ENCODE measurements around the gene LIMCH1. TPM values are rescaled to one million over a fixed set of nuclear protein-coding genes. Genes with fewer than 3 reads are reported as not detected.

The LIMCH1 gene
- total and polyA plus RNA-seq, 2 of the 8 experiments (the other 6 are each of a cell fraction or from before 2014, with no cell fraction given) = 2.7 to 3.0 TPM

DNA sequence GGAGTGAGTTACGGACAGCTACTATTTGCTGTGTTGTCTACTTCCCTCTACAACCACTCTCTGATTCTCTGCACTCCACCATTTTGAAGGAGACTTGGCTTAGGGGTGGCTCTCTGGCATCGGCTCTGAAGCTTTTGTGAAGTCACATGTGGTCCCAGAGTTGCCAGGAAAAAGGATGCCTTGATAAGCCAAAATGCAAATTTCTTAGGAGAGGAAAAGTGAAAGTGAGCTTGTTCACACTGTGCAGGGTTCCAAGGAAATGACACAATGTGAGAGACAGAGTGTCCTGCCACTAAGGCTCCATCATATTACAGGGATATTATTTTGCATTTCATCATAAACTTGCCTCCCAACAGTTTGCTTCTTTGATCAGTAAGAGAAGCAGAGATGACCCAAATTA, 203.4 kb downstream of the LIMCH1 start:
- Histone ChIP-seq H3K4me2 (ENCODE audit: insufficient read depth in 1 of 2, low read depth in 2 of 2, low read length in 2 of 2) (no peak overlapping the region), H2BK120ac (replicated peaks; ENCODE audit: low read depth, low read length) (no peak overlapping the region), H4K8ac (ENCODE audit: extremely low read depth, insufficient read depth, low read length) (no peak overlapping the region), H2BK5ac (ENCODE audit: low read depth, low read length) (no peak overlapping the region), H2AFZ (ENCODE audit: low read length) (no peak overlapping the region), H3K18ac (ENCODE audit: extremely low read depth, low read length) (no peak overlapping the region), H2BK12ac (ENCODE audit: low read depth, low read length) (no peak overlapping the region), H4K91ac (replicated peaks; ENCODE audit: insufficient read length, low read length) (no peak overlapping the region), H3K27ac (ENCODE audit: low read depth, low read length) (no peak overlapping the region), H3K9me3 (ENCODE audit: insufficient read depth in 2 of 2, low read depth in 1 of 2, low read length in 1 of 2) (peaks cover 0 to 13% of the 10 kb centered on the region in 2 experiments; a peak in 2 of 4 replicates), H3K4me1 (replicated peaks in 1 of 4; ENCODE audit: control insufficient read depth in 3 of 4, insufficient read depth in 4 of 4, low read length in 3 of 4) (peaks cover 2 to 6% (median 3%) of the 10 kb centered on the region in 4 experiments; a peak in 6 of 7 replicates), H3K23me2 (ENCODE audit: low read depth, low read length) (no peaks in the 10 kb centered on the region; the same call in 1 of the 2 replicates), H2BK15ac (ENCODE audit: low read length) (no peak overlapping the region), H3K36me3 (ENCODE audit: control insufficient read depth in 2 of 4, insufficient read depth in 4 of 4, low read length in 3 of 4) (peaks cover 0 to 15% (median 0%) of the 10 kb centered on the region in 4 experiments; a peak in 1 of 8 replicates), H4K5ac (ENCODE audit: insufficient read length, low read depth, low read length) (no peak overlapping the region), H3K27me3 (replicated peaks in 1 of 4; ENCODE audit: control insufficient read depth in 3 of 4, extremely low read depth in 1 of 4, insufficient read depth in 3 of 4, low read length in 3 of 4) (peaks cover 40 to 68% (median 58%) of the 10 kb centered on the region in 4 experiments), H3K23ac (ENCODE audit: insufficient read length) (no peak overlapping the region), H3K56ac (replicated peaks; ENCODE audit: insufficient read length, low read depth, low read length) (no peak overlapping the region), H3K4ac (replicated peaks; ENCODE audit: insufficient read length, low read depth, low read length) (no peak overlapping the region), H2AK5ac (ENCODE audit: low read depth, low read length) (no peak overlapping the region), H3K79me2 (ENCODE audit: control insufficient read depth in 1 of 2, insufficient read depth in 2 of 2, low read length in 2 of 2) (no peaks in the 10 kb centered on the region), H4K20me1 (replicated peaks in 1 of 2; ENCODE audit: control insufficient read depth in 1 of 2, insufficient read depth in 2 of 2, low read length in 2 of 2) (peaks cover 0 to 8% of the 10 kb centered on the region in 2 experiments), H3K14ac (ENCODE audit: insufficient read length) (no peak overlapping the region), H3K79me1 (ENCODE audit: low read depth, low read length) (no peaks in the 10 kb centered on the region), H3K4me3 (ENCODE audit: extremely low read depth in 1 of 4, insufficient read depth in 2 of 4, low read depth in 3 of 4, low read length in 4 of 4) (no peak overlapping the region), H2BK20ac (ENCODE audit: low read length) (no peak overlapping the region), H3K9ac (replicated peaks in 1 of 4; ENCODE audit: extremely low read depth in 1 of 4, low read depth in 3 of 4, low read length in 3 of 4) (no peak overlapping the region)
- CTCF ChIA-PET (ENCODE audit: partially characterized antibody) = interaction anchor here (1.2 to 2.7 kb wide), 5 partner anchors 15 to 146 kb away, joined by 4 to 12 read pairs (median 5); no protein-coding TSS in a partner anchor
- no peak for DNase-seq (ENCODE audit: low read depth in 1 of 2, low spot score in 2 of 2)
- 87% methylated on average over 2 of the region's 2 CpGs; no CpG with 5 or more reads in 1 of the 2 experiments for WGBS, 2 experiments (ENCODE audit: extremely low coverage in 1 of 2, insufficient coverage in 1 of 2, insufficient read length in 1 of 2, insufficient replicate concordance in 2 of 2, low coverage in 1 of 2, low lambda C conversion rate in 2 of 2, missing lambda C conversion rate in 1 of 2)
- POLR2A ChIA-PET (ENCODE audit: partially characterized antibody) = no interaction called here
- no peak for FAIRE-seq
- TF ChIP-seq KDM1A (IDR thresholded peaks at IDR 0.05; ENCODE audit: borderline replicate concordance, low read length) (no peak), CREB1 (IDR thresholded peaks at IDR 0.05) (no peak), SP1 (IDR thresholded peaks at IDR 0.05; ENCODE audit: low read depth, low read length) (no peak), GABPA (IDR thresholded peaks at IDR 0.05; ENCODE audit: borderline replicate concordance, insufficient read depth, low read length) (no peak), FOSL1 (IDR thresholded peaks at IDR 0.05; ENCODE audit: insufficient read depth, low read depth, low read length) (no peak), CBX8 (IDR thresholded peaks at IDR 0.05; ENCODE audit: borderline replicate concordance, low read depth, low read length) (no peak), EZH2 (IDR thresholded peaks at IDR 0.05; ENCODE audit: low read depth, low read length, severe bottlenecking) (no peak), CEBPB (IDR thresholded peaks at IDR 0.05; ENCODE audit: low read depth, low read length) (no peak), TEAD4 (IDR thresholded peaks at IDR 0.05; ENCODE audit: low read depth, low read length) (no peak), POLR2AphosphoS5 (IDR thresholded peaks at IDR 0.05; ENCODE audit: low read depth, low read length) (no peak), SIRT6 (IDR thresholded peaks at IDR 0.05; ENCODE audit: low read length) (no peak), MAFK (IDR thresholded peaks at IDR 0.05; ENCODE audit: low read depth, low read length) (no peak)
- TF ChIP-seq, protein P1, sequence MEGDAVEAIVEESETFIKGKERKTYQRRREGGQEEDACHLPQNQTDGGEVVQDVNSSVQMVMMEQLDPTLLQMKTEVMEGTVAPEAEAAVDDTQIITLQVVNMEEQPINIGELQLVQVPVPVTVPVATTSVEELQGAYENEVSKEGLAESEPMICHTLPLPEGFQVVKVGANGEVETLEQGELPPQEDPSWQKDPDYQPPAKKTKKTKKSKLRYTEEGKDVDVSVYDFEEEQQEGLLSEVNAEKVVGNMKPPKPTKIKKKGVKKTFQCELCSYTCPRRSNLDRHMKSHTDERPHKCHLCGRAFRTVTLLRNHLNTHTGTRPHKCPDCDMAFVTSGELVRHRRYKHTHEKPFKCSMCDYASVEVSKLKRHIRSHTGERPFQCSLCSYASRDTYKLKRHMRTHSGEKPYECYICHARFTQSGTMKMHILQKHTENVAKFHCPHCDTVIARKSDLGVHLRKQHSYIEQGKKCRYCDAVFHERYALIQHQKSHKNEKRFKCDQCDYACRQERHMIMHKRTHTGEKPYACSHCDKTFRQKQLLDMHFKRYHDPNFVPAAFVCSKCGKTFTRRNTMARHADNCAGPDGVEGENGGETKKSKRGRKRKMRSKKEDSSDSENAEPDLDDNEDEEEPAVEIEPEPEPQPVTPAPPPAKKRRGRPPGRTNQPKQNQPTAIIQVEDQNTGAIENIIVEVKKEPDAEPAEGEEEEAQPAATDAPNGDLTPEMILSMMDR (IDR thresholded peaks at IDR 0.05; ENCODE audit: control extremely low read depth in 1 of 3, insufficient read depth in 1 of 3, low read depth in 1 of 3, low read length in 3 of 3) = no peak
